ENCODE data around the gene ABCC3. TPM values are rescaled to one million over a fixed set of nuclear protein-coding genes. Genes with fewer than 3 reads are reported as not detected.

Gene ABCC3
- total RNA-seq, 1 donor from 2014 or later: not detected

DNA sequence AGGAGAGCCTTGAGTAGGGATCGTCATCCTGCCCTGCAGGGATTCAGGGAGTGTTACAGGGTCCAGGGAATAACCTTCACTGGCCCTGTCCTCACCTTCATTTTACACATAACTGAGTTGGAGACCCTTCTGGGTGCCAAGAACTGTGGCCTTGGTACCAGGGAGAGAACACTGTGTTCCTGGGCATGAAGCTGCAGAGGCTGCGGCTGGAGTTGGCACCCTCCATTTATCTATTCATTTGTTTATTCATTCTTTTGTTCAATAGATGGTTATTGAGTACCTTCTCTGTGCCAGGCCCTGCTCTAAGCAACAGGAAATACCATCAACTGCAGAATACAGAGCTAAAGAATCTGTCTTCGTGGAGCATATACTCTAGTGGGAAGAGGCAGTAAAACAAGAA is 6.7 kb downstream of the ABCC3 start:
- TF ChIP-seq, protein P1, sequence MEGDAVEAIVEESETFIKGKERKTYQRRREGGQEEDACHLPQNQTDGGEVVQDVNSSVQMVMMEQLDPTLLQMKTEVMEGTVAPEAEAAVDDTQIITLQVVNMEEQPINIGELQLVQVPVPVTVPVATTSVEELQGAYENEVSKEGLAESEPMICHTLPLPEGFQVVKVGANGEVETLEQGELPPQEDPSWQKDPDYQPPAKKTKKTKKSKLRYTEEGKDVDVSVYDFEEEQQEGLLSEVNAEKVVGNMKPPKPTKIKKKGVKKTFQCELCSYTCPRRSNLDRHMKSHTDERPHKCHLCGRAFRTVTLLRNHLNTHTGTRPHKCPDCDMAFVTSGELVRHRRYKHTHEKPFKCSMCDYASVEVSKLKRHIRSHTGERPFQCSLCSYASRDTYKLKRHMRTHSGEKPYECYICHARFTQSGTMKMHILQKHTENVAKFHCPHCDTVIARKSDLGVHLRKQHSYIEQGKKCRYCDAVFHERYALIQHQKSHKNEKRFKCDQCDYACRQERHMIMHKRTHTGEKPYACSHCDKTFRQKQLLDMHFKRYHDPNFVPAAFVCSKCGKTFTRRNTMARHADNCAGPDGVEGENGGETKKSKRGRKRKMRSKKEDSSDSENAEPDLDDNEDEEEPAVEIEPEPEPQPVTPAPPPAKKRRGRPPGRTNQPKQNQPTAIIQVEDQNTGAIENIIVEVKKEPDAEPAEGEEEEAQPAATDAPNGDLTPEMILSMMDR (IDR thresholded peaks at IDR 0.05; ENCODE audit: partially characterized antibody, unreplicated experiment): no peak
- Mint-ChIP-seq H3K27ac (ENCODE audit: unreplicated experiment) (no peak overlapping the region), H3K27me3 (ENCODE audit: unreplicated experiment) (peaks cover 9% of the 10 kb centered on the region), H3K4me3 (ENCODE audit: unreplicated experiment) (no peak overlapping the region), H3K9me3 (ENCODE audit: unreplicated experiment) (peaks cover 3% of the 10 kb centered on the region), H3K36me3 (ENCODE audit: unreplicated experiment) (no peaks in the 10 kb centered on the region), H3K4me1 (ENCODE audit: low read depth, unreplicated experiment) (peaks cover 2% of the 10 kb centered on the region)
- DNase-seq: no peak

- peaks cover 7% of the 10 kb centered on the region for H3K27me3 Mint-ChIP-seq (ENCODE audit: unreplicated experiment)
- H3K27ac Mint-ChIP-seq (ENCODE audit: unreplicated experiment): no peak overlapping the region
- H3K36me3 Mint-ChIP-seq (ENCODE audit: unreplicated experiment): no peaks in the 10 kb centered on the region
- H3K4me3 Mint-ChIP-seq (ENCODE audit: unreplicated experiment): no peak overlapping the region
- TF ChIP-seq, protein P1 (IDR thresholded peaks at IDR 0.05; ENCODE audit: partially characterized antibody, unreplicated experiment): no peak
- H3K4me1 Mint-ChIP-seq (ENCODE audit: low read depth, unreplicated experiment): peaks cover 2% of the 10 kb centered on the region
- no peak for DNase-seq
- H3K9me3 Mint-ChIP-seq (ENCODE audit: unreplicated experiment): peaks cover 3% of the 10 kb centered on the region
Observed at GRCh38 chr17:50642071-50642721, 7.5 kb downstream of the ABCC3 start.

DNA sequence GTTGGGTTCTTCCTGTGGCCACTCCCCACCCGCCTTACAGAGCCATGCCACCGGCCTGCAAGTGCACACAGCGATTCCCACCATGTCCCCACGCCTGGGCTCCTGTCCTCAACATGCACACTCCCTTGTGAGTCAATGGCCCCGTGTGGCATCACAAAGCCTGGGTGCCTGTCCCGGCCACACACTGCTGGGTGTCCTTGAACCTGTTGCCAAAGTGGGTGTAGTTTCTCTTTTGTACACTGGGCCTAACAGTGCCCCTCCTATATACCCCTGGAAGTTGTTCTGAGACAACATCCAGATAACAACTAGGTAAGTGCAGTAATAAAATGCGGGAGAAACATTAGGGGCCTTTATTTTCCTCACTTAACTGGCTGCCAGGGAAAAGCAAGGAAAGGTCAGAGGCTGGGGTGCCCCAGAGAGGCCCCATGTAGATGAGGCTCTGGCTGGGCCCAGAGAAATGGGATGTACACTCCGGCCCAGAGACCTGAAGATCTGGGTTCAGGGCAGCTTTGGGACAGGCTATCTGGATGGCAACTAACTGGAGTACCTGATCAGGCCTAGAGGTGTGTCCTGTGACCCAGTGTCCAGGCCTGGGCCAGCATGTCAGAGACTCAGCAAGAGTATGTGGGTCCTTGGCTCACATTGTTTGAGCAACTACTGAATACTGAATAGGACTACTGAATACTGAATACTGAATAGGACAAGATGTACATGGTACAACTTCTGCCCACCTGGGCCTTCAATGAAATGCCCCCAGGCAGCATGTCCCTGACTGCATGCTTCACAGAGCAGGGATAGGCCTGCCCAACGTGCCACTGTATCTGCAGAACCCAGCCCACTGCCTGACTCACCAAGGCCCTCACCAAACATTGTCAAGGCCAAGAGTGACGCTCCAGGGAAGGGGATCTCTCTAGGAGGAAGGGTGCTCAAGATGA is 8.3 kb downstream of the ABCC3 start:
- DNase-seq: no peak
- Mint-ChIP-seq H3K27ac (ENCODE audit: unreplicated experiment) (no peak overlapping the region), H3K4me1 (ENCODE audit: low read depth, unreplicated experiment) (peaks cover 2% of the 10 kb centered on the region), H3K4me3 (ENCODE audit: unreplicated experiment) (no peak overlapping the region), H3K27me3 (ENCODE audit: unreplicated experiment) (peaks cover 4% of the 10 kb centered on the region), H3K36me3 (ENCODE audit: unreplicated experiment) (no peaks in the 10 kb centered on the region), H3K9me3 (ENCODE audit: unreplicated experiment) (peaks cover 5% of the 10 kb centered on the region)
- TF ChIP-seq, protein P1 (IDR thresholded peaks at IDR 0.05; ENCODE audit: partially characterized antibody, unreplicated experiment): no peak

DNA sequence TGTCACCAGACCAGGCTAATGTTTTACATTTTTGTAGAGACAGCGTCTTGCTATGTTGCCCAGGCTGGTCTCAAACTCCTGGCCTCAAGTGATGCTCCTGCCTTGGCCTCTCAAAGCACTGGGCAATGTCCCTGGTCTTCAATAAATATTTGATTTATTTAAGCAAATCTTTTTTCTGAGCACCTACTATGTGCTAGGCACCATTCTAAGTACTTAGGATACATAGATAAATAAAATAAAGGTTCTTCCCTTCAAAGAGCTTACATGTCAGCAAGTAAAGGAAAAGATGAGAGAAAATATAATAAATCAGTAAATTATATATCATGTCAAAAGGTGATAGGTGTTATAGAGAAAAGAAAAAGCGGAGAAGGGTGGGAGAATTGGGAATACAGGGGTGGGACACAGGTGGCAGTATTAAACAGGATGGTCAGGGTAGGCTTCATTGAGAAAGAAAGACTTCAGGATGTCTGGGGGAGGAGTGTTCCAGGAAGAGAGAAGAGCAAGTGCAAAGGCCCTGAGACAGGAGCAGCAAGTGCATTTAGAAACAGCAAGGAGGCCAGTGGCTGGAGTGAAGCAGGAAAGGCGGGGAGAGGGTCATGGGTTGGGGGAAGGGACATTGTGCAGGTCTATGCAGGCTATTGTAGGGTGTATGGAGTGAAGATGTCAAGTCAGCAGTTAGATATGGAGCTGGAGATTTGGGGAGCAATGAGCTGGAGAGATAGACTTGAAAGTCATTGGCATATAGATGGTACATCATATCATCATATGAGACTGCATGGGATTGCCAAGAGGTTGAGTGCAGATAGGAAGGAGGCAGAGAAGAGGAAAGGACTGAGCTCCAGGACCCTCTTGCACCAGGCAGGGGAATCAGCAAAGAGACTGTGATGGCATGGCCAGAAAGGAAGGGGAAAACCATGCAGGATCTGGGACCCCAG is 11.3 kb downstream of the ABCC3 start:
- H3K4me1 Mint-ChIP-seq (ENCODE audit: low read depth, unreplicated experiment): no peaks in the 10 kb centered on the region

More for the DNA sequence above, 11.3 kb downstream of the ABCC3 start:
- peaks cover 4% of the 10 kb centered on the region for H3K9me3 Mint-ChIP-seq (ENCODE audit: unreplicated experiment)
- no peak overlapping the region for H3K4me3 Mint-ChIP-seq (ENCODE audit: unreplicated experiment)
- DNase-seq: no peak
- TF ChIP-seq, protein P1 (IDR thresholded peaks at IDR 0.05; ENCODE audit: partially characterized antibody, unreplicated experiment): no peak
- no peak overlapping the region for H3K27ac Mint-ChIP-seq (ENCODE audit: unreplicated experiment)
- H3K36me3 Mint-ChIP-seq (ENCODE audit: unreplicated experiment): no peaks in the 10 kb centered on the region
- no peaks in the 10 kb centered on the region for H3K27me3 Mint-ChIP-seq (ENCODE audit: unreplicated experiment)
